K562 (cell line): Measurements from ENCODE around the gene HELT. TPM values are rescaled to one million over a fixed set of nuclear protein-coding genes. Genes with fewer than 3 reads are reported as not detected.

Experiments used
- E2F3 ChIP-seq: fragments of 250-450 bp; sonication (Bioruptor Pico); IDR thresholded peaks from 2 replicates; pipeline ENCODE4 v1.4.0; 2020; ENCODE audit warnings: mild to moderate bottlenecking
- L3MBTL2 ChIP-seq: fragments of 450-650 bp; IDR thresholded peaks from 2 replicates; pipeline ENCODE4 v1.6.1; 2016; ENCODE audit warnings: mild to moderate bottlenecking, moderate library complexity
- RAD21 ChIP-seq, 2 experiments: fragments of 250-450 bp in 1 of 2; fragments of 450-650 bp in 1 of 2; sonication (Bioruptor Pico) in 1 of 2; formaldehyde crosslinking in 1 of 2; IDR thresholded peaks in 1 of 2; conservative IDR thresholded peaks in 1 of 2; 2 replicates each; pipeline versions ENCODE4 v1.4.0 to v1.8.0; 2020 to 2022; ENCODE audit warnings: mild to moderate bottlenecking in 2 of 2, moderate library complexity in 1 of 2
- SMC3 ChIP-seq: conservative IDR thresholded peaks from 2 replicates; pipeline ENCODE4 v1.6.1; 2011; ENCODE audit warnings: low read depth, low read length, improper control_type of control experiment; ENCODE audit not compliant: insufficient read depth
- polyA plus RNA-seq, 8 experiments: library from polyadenylated mRNA; depleted of rRNA in 4 of 8; stranded (reverse) in 5 of 8; unstranded in 3 of 8; fragments of >200 nt; fragmentation: Nextera tagmentation in 2 of 8; fragmentation: Illumina TruSeq in 1 of 8; extraction: Ambion mirVana in 2 of 8; extraction: Trizol in 1 of 8; gene quantifications; 2 replicates each; pipeline versions ENCODE4 v1.2.1 to v1.2.3, GENCODE V29; 2011 to 2014; ENCODE audit warnings: inconsistent platforms in 1 of 8, missing spikeins in 1 of 8
- total RNA-seq, 7 experiments: library from RNA; depleted of rRNA in 6 of 7; stranded (reverse); fragments of >200 nt in 6 of 7; fragmentation: Illumina TruSeq in 2 of 7; extraction: Trizol in 2 of 7; gene quantifications; 2 replicates each; pipeline versions ENCODE4 v1.2.1 to v1.2.3, GENCODE V29; 2011 to 2021; ENCODE audit warnings: low replicate concordance in 1 of 7
- TF ChIP-seq, protein P1 (sequence below), 2 experiments: fragments of 450-650 bp; formaldehyde crosslinking in 1 of 2; IDR thresholded peaks; 2 replicates each; pipeline versions ENCODE4 v1.4.0 to v1.6.1; 2014 to 2020; ENCODE audit warnings: mild to moderate bottlenecking in 2 of 2, borderline replicate concordance in 1 of 2, low read depth in 1 of 2
- TF ChIP-seq, protein P2 (sequence below): fragments of 450-650 bp; IDR thresholded peaks from 2 replicates; pipeline ENCODE4 v1.6.1; 2016; ENCODE audit warnings: mild to moderate bottlenecking, moderate library complexity

Gene HELT
- total and polyA plus RNA-seq, 9 of the 15 experiments (the other 6 are each of a cell fraction or from before 2014, with no cell fraction given) = not detected

DNA sequence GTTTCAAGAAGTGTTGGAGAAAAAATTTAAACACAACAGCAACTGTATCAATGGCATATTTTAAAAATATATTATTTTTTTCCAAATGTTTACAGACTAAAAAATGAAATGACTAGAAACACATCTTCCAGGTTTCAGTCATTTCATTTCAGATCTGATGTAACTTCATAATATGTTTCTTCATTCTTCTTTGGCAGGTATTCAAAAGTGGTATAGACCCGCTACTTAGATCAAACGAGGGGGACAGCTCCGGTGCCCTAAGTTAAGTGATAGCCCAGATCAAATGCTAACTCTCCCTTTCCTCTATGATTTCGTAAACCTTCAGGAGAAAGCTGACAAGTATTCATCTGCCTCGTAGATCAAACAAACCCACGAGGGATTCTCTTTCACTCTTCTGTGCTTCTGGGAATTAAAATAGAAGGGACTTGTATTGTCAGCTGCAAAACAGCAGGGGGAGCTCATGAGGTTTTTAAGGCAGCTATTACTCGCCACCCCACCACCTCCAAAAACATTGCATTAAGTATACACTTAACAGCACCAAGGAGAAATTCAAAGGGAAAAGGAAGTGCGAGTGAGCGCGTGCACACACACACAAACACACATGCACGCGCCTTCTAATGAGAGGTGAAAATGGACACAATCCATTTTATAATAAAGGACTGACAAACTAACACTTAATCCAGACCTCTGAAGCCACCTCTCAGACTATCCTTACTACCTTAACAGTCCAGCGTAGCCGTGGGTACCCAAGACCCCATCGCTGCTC, 21.4 kb downstream of the HELT start (continued):
- TF ChIP-seq, protein P1, sequence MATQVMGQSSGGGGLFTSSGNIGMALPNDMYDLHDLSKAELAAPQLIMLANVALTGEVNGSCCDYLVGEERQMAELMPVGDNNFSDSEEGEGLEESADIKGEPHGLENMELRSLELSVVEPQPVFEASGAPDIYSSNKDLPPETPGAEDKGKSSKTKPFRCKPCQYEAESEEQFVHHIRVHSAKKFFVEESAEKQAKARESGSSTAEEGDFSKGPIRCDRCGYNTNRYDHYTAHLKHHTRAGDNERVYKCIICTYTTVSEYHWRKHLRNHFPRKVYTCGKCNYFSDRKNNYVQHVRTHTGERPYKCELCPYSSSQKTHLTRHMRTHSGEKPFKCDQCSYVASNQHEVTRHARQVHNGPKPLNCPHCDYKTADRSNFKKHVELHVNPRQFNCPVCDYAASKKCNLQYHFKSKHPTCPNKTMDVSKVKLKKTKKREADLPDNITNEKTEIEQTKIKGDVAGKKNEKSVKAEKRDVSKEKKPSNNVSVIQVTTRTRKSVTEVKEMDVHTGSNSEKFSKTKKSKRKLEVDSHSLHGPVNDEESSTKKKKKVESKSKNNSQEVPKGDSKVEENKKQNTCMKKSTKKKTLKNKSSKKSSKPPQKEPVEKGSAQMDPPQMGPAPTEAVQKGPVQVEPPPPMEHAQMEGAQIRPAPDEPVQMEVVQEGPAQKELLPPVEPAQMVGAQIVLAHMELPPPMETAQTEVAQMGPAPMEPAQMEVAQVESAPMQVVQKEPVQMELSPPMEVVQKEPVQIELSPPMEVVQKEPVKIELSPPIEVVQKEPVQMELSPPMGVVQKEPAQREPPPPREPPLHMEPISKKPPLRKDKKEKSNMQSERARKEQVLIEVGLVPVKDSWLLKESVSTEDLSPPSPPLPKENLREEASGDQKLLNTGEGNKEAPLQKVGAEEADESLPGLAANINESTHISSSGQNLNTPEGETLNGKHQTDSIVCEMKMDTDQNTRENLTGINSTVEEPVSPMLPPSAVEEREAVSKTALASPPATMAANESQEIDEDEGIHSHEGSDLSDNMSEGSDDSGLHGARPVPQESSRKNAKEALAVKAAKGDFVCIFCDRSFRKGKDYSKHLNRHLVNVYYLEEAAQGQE (IDR thresholded peaks at IDR 0.05; ENCODE audit: borderline replicate concordance) = peak; percentile 86
- TF ChIP-seq, protein P1 (CRISPR knock-in tag; IDR thresholded peaks at IDR 0.05; ENCODE audit: low read depth) = no peak
- TF ChIP-seq, protein P2, sequence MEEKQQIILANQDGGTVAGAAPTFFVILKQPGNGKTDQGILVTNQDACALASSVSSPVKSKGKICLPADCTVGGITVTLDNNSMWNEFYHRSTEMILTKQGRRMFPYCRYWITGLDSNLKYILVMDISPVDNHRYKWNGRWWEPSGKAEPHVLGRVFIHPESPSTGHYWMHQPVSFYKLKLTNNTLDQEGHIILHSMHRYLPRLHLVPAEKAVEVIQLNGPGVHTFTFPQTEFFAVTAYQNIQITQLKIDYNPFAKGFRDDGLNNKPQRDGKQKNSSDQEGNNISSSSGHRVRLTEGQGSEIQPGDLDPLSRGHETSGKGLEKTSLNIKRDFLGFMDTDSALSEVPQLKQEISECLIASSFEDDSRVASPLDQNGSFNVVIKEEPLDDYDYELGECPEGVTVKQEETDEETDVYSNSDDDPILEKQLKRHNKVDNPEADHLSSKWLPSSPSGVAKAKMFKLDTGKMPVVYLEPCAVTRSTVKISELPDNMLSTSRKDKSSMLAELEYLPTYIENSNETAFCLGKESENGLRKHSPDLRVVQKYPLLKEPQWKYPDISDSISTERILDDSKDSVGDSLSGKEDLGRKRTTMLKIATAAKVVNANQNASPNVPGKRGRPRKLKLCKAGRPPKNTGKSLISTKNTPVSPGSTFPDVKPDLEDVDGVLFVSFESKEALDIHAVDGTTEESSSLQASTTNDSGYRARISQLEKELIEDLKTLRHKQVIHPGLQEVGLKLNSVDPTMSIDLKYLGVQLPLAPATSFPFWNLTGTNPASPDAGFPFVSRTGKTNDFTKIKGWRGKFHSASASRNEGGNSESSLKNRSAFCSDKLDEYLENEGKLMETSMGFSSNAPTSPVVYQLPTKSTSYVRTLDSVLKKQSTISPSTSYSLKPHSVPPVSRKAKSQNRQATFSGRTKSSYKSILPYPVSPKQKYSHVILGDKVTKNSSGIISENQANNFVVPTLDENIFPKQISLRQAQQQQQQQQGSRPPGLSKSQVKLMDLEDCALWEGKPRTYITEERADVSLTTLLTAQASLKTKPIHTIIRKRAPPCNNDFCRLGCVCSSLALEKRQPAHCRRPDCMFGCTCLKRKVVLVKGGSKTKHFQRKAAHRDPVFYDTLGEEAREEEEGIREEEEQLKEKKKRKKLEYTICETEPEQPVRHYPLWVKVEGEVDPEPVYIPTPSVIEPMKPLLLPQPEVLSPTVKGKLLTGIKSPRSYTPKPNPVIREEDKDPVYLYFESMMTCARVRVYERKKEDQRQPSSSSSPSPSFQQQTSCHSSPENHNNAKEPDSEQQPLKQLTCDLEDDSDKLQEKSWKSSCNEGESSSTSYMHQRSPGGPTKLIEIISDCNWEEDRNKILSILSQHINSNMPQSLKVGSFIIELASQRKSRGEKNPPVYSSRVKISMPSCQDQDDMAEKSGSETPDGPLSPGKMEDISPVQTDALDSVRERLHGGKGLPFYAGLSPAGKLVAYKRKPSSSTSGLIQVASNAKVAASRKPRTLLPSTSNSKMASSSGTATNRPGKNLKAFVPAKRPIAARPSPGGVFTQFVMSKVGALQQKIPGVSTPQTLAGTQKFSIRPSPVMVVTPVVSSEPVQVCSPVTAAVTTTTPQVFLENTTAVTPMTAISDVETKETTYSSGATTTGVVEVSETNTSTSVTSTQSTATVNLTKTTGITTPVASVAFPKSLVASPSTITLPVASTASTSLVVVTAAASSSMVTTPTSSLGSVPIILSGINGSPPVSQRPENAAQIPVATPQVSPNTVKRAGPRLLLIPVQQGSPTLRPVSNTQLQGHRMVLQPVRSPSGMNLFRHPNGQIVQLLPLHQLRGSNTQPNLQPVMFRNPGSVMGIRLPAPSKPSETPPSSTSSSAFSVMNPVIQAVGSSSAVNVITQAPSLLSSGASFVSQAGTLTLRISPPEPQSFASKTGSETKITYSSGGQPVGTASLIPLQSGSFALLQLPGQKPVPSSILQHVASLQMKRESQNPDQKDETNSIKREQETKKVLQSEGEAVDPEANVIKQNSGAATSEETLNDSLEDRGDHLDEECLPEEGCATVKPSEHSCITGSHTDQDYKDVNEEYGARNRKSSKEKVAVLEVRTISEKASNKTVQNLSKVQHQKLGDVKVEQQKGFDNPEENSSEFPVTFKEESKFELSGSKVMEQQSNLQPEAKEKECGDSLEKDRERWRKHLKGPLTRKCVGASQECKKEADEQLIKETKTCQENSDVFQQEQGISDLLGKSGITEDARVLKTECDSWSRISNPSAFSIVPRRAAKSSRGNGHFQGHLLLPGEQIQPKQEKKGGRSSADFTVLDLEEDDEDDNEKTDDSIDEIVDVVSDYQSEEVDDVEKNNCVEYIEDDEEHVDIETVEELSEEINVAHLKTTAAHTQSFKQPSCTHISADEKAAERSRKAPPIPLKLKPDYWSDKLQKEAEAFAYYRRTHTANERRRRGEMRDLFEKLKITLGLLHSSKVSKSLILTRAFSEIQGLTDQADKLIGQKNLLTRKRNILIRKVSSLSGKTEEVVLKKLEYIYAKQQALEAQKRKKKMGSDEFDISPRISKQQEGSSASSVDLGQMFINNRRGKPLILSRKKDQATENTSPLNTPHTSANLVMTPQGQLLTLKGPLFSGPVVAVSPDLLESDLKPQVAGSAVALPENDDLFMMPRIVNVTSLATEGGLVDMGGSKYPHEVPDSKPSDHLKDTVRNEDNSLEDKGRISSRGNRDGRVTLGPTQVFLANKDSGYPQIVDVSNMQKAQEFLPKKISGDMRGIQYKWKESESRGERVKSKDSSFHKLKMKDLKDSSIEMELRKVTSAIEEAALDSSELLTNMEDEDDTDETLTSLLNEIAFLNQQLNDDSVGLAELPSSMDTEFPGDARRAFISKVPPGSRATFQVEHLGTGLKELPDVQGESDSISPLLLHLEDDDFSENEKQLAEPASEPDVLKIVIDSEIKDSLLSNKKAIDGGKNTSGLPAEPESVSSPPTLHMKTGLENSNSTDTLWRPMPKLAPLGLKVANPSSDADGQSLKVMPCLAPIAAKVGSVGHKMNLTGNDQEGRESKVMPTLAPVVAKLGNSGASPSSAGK = peak; percentile 54; the same call in 1 of the 2 replicates
- no peak for TF ChIP-seq E2F3 (CRISPR knock-in tag)
- TF ChIP-seq RAD21 (CRISPR knock-in tag; conservative IDR thresholded peaks at IDR 0.05 in 1 of 2, IDR thresholded peaks at IDR 0.05 in 1 of 2) = peak; percentile 84 to 86
- peak; percentile 81 for TF ChIP-seq SMC3
- peak; percentile 75 for TF ChIP-seq L3MBTL2
